Thyroid gland (tissue), 4 donors: Measurements from ENCODE around the gene ANKS4B. TPM values are rescaled to one million over a fixed set of nuclear protein-coding genes. Genes with fewer than 3 reads are reported as not detected.

Experiments used
- DNase-seq, 2 donors: peaks; one replicate each; pipeline ENCODE4 v3.0.0-alpha.2; 2019
- H3K27ac ChIP-seq, 3 donors: fragments of 200-600 bp; sonication (generic); 1 replicate in 2 of 3; 2 replicates in 1 of 3; pipeline ENCODE4 v1.5.1; 2016 to 2019; ENCODE audit warnings: mild to moderate bottlenecking in 1 of 3, moderate library complexity in 1 of 3
- H3K27me3 ChIP-seq: fragments of 200-600 bp; sonication (generic); one replicate; pipeline ENCODE4 v1.5.1; 2019
- H3K36me3 ChIP-seq, 2 donors: fragments of 200-600 bp; sonication (generic); one replicate each; pipeline ENCODE4 v1.5.1; 2016 to 2019
- H3K4me1 ChIP-seq, 2 donors: fragments of 200-600 bp; sonication (generic); one replicate each; pipeline ENCODE4 v1.5.1; 2017 to 2019
- H3K4me3 ChIP-seq, 3 donors: fragments of 200-600 bp; sonication (generic); replicated peaks in 1 of 3; 1 replicate in 2 of 3; 2 replicates in 1 of 3; pipeline ENCODE4 v1.5.1; 2016; ENCODE audit warnings: mild to moderate bottlenecking in 1 of 3
- H3K9me3 ChIP-seq: fragments of 200-600 bp; sonication (generic); one replicate; pipeline ENCODE4 v1.5.1; 2017
- CTCF ChIP-seq, 6 experiments: fragments of 200-600 bp in 3 of 6; fragments of 450-650 bp in 3 of 6; sonication (generic) in 3 of 6; IDR thresholded peaks; one replicate each; pipeline ENCODE4 v1.5.1; 2016 to 2019; ENCODE audit warnings: antibody characterized with exemption in 6 of 6, mild to moderate bottlenecking in 2 of 6, inconsistent platforms in 1 of 6, moderate library complexity in 1 of 6
- POLR2A ChIP-seq, 2 donors: fragments of 450-650 bp; IDR thresholded peaks; one replicate each; pipeline ENCODE4 v1.6.1; 2017; ENCODE audit warnings: antibody characterized with exemption in 2 of 2, mild to moderate bottlenecking in 2 of 2, moderate library complexity in 1 of 2
- WGBS, 2 donors: methylation state at CpG; one replicate each; pipeline ENCODE4 v1.1.5; 2017; 5-methylcytosine and 5-hydroxymethylcytosine counted together
- intact Hi-C: fragments of 100-400 bp; cut with DNase I; formaldehyde crosslinking; loops from one replicate; pipeline ENCODE4 v1.15.1; 2023
- total RNA-seq, 4 donors: library from RNA; depleted of rRNA; stranded (reverse); fragments of >200 nt; gene quantifications; one replicate each; pipeline ENCODE4 v1.2.3, GENCODE V29; 2016

Gene ANKS4B
- total RNA-seq, 4 donors from 2014 or later, result not detected

GRCh38 chr16:21186326-21186691 is 47.2 kb upstream of the ANKS4B start:
- Histone ChIP-seq H3K27ac (no peak overlapping the region), H3K36me3 (peaks cover 0 to 11% of the 10 kb centered on the region in 2 donors), H3K9me3 (no peaks in the 10 kb centered on the region), H3K27me3 (no peaks in the 10 kb centered on the region), H3K4me3 (no peak overlapping the region), H3K4me1 (no peaks in the 10 kb centered on the region)
- WGBS, 2 donors, result 59 to 60% methylated on average over 4 of the region's 4 CpGs
- intact Hi-C loops, result loop anchor here (5.0 kb wide), 1 partner anchor 371 kb away; no protein-coding TSS in a partner anchor
- TF ChIP-seq CTCF (IDR thresholded peaks at IDR 0.05), result no peak
- DNase-seq, result no peak

GRCh38 chr16:21189311-21189710 is 44.2 kb upstream of the ANKS4B start:
- no peaks in the 10 kb centered on the region for H3K27me3 ChIP-seq
- H3K4me3 ChIP-seq, result no peak overlapping the region
- no peaks in the 10 kb centered on the region for H3K9me3 ChIP-seq
- no peak for TF ChIP-seq CTCF (IDR thresholded peaks at IDR 0.05)
- no peak for DNase-seq
- intact Hi-C loops, result loop anchor here (5.0 kb wide), 1 partner anchor 368 kb away; no protein-coding TSS in a partner anchor
- H3K4me1 ChIP-seq, result no peaks in the 10 kb centered on the region
- no peaks in the 10 kb centered on the region for H3K36me3 ChIP-seq
- no peak overlapping the region for H3K27ac ChIP-seq
- 84 to 89% methylated on average over 5 of the region's 5 CpGs for WGBS, 2 donors

GRCh38 chr16:21190013-21190412 is 43.5 kb upstream of the ANKS4B start:
- no peaks in the 10 kb centered on the region for H3K36me3 ChIP-seq
- intact Hi-C loops, result no loop called here
- WGBS, 2 donors, result 87 to 89% methylated on average over 4 of the region's 4 CpGs
- H3K9me3 ChIP-seq, result no peaks in the 10 kb centered on the region
- no peak for TF ChIP-seq POLR2A (IDR thresholded peaks at IDR 0.05)
- no peak for TF ChIP-seq CTCF (IDR thresholded peaks at IDR 0.05)
- no peaks in the 10 kb centered on the region for H3K4me1 ChIP-seq
- H3K27me3 ChIP-seq, result no peaks in the 10 kb centered on the region
- DNase-seq, result no peak
- no peak overlapping the region for H3K27ac ChIP-seq
- H3K4me3 ChIP-seq, result no peak overlapping the region

- TF ChIP-seq CTCF (IDR thresholded peaks at IDR 0.05), result no peak
- no peak for TF ChIP-seq POLR2A (IDR thresholded peaks at IDR 0.05)
- Histone ChIP-seq H3K9me3 (no peaks in the 10 kb centered on the region), H3K27ac (no peak overlapping the region), H3K4me3 (no peak overlapping the region), H3K36me3 (no peaks in the 10 kb centered on the region), H3K27me3 (no peaks in the 10 kb centered on the region), H3K4me1 (no peaks in the 10 kb centered on the region)
- no peak for DNase-seq
- intact Hi-C loops, result no loop called here
Measured at GRCh38 chr16:21190599-21190998, 42.9 kb upstream of the ANKS4B start.

GRCh38 chr16:21192991-21193390 is 40.5 kb upstream of the ANKS4B start:
- no peak overlapping the region for H3K27ac ChIP-seq
- DNase-seq, result no peak
- no peaks in the 10 kb centered on the region for H3K36me3 ChIP-seq
- no peaks in the 10 kb centered on the region for H3K27me3 ChIP-seq
- H3K4me1 ChIP-seq, result no peaks in the 10 kb centered on the region
- WGBS, 2 donors, result 88 to 91% methylated on average over 1 of the region's 1 CpG
- intact Hi-C loops, result no loop called here
- TF ChIP-seq CTCF (IDR thresholded peaks at IDR 0.05) (no peak), POLR2A (IDR thresholded peaks at IDR 0.05) (no peak)
- H3K9me3 ChIP-seq, result no peaks in the 10 kb centered on the region
- no peak overlapping the region for H3K4me3 ChIP-seq
